ENCODE measurements around the gene NR3C1.

Gene NR3C1

DNA sequence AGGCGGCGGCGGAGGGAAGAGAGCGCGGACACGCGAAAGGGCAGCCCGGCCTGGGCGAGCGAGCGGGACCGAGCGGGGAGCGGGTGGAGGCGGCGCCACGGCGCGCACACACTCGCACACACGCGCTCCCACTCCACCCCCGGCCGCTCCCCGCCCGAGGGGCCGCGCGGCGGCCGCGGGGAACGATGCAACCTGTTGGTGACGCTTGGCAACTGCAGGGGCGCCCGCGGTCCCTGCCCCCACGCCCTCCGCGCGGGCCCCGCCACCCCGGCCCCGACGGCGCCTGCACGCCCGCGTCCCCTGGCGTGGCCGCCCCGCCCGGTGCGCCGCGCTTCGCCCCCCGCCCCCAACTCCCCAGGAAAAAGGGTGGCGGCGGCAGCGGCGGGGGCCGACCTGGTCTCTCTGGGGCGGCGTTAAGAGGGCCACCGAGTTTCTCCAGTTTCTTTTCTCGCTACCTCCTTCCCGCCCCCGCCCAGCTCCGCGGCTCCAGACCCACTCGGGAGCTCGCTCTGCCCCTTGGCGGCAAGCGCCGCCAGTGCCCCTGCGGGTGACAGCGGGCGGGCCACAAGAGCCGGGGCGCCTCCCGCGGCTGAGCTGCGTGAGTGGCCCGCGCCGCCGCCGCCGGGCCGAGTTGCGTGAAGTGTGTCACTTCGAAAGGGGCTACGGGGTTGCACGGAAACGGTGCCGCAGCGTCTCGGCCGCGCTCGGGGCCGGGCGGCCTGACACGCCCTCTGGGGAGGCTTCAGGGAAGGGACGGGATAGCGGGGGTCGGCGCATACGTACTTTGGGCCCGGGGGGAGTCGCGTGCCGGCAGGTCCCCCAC lies at the start of gene NR3C1:
Gene NR3C1, minus strand, starts transcription at position 94 of the 823 bp plus-strand sequence. CDS start 2,847 bp downstream, outside the sequence.
- peak; percentile 77 to 90 for DNase-seq

DNA sequence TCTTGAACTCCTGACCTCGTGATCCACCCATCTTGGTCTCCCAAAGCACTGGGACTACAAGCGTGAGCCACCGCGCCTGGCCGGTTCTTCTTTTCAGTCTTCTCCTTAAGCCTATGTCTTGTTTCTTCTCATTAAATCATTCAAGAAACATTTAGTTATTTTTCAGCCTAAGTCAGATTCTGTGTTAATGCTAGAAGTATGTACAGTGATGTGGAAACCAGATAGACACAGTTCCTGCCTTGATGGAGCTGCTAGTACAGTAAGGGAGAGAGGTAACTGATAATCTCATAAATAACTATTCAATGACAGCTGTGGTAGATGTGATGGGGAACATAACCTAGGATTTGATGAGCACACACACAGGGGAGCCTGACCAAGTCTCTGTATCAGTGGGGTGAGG lies 46.3 kb upstream of the NR3C1 start:
- no peak for DNase-seq

DNA sequence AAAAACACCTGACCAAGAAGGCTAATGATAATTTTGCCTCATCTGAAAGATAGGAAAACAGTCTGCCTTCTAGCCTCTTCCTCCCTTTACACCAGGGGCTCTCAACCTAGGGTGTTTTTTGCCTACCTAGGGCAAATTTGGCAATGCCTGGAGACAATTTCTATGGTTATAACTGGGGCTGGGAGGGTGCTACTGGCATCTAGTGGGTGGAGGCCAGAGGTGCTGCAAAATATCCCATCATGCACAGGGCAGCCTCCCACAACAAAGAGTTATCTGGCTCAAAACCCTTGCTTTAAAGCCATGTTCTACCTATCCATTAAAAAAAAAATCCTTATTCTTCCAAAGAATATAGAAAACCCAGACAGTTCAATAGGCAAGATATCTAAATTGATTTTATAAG lies 45.0 kb upstream of the NR3C1 start:
- no peak for DNase-seq

DNA sequence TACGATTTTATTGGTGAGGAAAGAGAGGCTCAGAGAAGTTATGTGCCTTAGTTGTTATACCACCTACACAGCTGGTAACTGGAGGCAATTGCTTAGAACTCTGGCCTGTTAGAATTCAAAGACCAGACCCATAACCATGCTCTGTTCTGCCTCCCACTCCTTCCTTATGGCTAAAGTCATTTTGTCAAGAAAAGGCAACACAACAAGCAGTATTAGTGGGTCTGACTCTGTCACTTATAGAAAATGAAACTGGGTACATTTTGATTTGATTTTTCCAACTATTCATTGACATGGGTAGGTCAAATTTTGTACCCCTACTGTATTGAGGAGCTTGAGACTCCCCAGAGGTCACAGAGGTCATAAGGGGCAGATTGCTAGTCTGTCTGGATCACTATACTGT lies 44.5 kb upstream of the NR3C1 start:
- no peak for DNase-seq

DNA sequence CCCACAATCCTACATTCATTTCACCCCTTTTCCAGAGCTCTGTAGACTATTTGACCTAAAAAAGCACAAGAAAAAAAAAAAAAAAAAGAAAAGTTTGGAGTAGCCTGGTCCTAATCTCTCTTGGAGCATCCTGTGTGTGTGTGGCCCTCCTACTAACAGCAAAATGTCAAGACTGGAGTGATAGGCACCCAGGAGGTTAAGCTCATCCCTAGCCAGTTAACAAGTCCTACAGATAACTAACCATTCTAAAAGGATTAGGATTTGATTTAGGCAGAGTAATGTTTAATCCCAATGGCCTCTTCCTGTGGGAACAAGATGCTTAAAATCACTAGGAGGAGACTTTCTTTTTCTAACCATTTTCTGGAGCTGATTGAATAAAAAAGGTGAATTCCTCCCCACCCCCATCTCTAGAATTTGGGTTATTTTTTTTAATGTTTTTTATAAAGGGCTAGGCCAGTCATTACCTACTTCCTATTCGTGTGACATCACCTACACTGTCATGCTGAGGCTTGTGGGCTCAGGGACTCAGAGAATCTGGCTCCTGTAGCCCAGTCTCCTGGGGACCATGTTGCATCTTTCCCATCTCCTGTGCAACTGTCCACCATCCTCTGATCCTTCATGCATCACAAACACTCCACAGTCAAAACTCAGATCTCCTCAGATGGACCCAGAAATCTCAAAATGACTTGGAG lies 43.2 kb upstream of the NR3C1 start:
- DNase-seq, result no peak

DNA sequence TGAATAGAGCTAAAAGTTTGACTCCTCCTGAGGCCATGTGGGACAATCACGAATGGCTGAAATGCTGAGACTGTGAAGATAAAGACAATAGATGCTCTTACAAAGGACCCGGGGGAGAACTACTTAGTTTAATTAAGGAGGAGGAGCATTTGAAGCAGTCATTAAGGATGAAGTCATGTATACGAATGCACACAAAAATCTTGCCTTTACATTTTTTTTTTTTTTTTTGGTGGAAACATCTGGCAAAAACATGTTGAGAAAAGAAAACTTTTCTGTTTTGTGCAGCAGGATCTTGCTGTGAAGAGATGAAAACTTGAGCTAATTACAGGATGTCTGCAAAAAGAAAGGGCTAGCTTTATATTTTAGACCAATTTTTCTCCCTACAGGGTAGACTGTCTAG lies 42.3 kb upstream of the NR3C1 start:
- DNase-seq, result no peak

DNA sequence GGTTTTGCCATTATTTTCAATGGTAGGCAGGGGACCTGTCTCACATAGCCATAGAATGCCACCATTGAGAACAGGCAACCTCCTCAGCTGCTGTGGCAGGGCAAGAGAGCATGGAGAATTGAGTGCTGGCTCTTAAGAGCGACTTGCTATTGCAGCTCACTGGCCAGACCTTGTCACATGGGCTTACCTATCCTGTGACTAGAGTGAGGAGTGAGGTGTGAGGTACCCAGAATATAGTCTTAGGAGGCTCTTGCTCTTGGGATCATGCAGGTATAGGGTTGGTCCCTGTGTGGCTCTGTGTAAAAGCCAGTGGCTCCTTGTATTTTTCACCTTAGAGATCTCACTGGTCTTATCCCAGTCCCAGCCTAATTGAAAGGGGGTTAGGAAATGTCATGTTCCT lies 39.8 kb upstream of the NR3C1 start:
- no peak for DNase-seq

DNA sequence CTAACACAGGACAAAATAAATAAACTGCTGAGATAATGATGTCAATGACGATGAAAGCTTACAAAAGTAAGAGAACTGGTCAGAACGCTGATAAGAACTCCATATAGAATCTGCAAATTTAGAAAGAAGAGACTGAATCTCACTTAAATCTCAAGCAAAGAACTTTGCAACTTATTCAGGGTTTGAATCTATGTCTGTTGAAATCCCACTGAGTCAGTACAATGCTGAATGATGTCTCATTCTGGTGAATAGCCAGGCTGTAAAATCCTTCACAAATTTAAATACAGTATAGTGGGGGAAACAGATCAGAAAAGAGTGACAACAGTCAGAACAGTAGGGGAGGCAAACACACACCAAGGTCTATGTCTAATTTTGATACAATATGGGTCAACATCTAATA lies 38.9 kb upstream of the NR3C1 start:
- DNase-seq, result no peak

DNA sequence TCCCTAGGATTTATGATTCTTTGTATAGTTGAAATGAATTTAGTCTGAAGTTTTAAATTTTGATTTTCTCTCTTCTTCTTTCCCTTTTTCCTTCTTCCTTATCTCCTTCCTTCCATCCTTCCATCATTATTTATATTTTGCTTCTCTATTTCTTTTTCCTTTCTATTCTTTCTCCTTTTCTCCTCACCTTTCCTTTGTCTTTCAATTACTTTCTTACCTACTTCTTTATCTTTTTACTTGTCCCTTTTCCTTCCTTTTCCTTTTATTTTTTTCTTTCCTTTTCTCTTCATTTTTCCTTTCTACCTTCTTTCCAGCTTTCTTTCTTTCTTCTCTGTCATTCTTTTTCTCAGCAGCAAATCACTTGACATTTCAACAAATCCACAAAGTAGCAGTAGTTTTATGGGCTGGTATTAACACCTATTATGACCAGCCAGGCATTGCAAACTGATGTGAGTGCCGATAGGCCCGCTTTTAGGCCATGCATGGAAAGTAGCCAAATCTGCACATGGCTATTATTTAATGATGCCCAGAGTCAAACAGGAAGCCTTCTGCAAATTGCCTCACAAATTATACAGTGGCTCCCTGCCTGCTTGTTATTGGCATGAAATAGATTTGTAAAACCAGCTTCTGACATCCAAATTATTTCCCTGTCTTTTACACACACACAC lies 37.1 kb upstream of the NR3C1 start:
- DNase-seq, result peak in 1 of 2 experiments; percentile 64

DNA sequence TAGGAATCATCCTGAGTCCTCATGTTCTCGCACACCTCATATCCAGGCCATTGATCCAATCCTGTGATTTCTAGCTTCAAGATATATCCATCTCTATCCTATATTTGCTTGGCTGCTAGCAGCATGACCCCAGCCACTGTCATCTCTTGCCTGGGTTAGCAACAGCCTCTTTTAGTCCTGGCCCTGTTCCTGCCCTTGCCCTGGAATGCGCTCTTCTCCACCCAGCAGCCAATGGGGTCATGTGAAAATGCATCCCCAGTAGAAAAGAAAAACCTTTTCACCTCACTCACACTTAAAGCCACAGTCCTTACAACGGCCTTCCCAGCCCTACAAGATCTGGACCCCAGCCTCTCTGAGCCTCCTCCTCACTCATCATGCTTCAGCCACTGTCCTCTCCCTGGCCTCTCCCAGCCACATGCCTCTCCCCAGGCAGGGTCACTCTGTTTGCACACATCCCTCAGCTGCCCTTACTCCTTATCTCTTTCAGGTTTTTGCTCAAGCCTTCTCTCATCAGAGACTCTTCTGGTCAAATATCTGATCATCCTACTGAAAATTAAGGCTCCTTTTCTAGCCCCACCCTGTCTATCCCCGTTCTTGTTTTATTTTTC lies 34.3 kb upstream of the NR3C1 start:
- no peak for DNase-seq

DNA sequence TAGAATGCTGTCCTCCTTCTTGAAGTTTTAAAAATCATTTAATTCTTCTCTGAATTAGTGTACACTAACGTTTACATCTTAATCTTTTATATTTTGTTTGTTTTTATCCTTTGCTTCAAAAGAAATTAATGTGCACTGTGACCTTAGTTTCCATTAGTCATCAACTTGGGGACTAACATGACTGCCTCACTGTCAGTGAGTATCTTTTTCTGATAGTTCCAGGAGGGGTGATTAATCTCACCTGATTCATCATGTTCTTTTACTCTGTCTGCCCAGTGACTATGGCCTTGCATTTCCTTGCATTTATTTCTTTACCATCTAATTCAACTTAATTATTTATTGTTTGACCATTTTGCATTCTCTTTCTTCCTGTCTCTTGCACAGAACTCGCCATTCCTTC lies 33.4 kb upstream of the NR3C1 start:
- DNase-seq, result no peak

DNA sequence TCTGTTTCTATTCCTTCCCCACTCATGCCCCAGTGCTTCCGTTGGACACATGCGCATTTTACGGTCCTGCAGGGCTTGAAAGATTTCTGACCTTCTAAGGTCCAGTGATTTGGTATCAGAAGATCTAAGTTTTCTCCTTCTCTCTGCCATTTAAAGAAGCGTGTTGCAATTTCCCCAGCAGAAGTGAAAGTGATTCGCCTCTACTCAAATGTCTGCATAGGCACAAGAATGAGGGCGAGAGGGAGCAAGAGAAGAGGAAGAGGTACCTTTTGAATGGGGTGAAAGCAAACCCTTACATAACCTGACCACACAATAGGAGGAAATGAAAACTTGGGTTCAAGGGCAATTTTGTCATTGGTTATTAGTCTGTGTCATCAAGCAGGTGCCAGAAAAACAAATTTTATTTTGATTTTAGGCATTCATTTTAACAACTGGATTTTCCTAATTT lies 31.7 kb upstream of the NR3C1 start:
- DNase-seq, result no peak

DNA sequence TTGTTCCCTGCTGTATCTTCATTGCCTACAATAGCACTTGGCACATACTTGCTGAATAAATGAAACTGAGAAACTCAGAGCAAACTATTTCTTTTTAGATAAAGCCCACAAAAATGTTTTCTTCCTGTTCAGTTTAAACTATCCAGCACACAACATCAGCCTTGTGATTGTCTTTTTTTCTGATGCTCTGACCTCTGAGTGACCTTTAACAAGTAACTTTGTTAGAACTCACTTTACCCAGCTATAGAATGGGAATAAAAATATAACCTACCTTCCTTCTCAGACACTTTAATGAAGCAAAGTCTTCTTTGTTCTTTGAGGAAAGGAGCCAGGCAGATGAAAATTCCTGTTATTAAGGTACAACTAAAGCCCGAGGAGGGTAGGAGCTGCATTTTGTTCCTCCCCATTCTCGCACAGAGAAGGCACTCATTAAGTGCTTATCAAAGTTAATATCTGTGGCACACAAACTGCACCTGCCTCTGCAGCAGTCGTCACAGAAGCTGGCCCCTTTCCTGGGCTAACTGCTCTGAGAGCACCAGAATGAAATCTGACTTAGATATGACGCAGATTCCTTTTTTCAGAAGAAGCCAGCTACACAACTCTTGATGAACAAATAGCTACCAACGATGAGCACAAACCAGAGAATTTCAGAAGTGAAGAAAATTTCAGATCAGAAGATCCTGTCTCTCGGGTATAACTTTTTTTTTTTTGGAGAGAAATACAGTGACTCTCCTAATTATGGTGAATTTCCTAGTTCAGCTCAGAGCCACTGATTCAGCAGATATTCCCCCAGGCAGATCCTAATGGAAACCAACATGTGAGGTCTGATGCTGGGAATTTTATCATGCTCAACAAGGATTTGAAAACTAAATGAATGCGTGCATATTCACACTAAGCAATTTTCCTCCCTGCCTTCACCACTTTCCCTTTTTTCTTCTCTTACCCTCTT lies 31.0 kb upstream of the NR3C1 start:
- DNase-seq, result no peak

DNA sequence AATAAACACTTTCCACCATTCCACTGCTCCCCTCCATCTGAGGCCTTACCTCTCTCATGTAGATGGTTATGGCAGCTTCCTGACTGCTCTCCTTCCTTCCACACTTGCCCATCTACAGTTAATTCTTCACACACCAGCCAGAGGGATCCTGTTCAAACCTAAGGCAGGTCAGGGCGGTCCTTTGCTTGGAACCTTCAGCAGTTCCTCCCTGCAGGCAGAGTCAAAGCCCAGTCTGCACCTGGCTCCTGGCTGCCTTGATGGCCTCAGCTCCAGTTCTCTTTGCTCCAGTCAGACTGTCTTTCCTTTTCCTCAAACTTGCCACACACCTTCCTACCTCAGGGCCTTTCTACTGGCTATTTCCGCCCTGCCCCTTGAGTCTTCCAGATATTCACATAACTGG lies 30.2 kb upstream of the NR3C1 start:
- DNase-seq, result no peak

DNA sequence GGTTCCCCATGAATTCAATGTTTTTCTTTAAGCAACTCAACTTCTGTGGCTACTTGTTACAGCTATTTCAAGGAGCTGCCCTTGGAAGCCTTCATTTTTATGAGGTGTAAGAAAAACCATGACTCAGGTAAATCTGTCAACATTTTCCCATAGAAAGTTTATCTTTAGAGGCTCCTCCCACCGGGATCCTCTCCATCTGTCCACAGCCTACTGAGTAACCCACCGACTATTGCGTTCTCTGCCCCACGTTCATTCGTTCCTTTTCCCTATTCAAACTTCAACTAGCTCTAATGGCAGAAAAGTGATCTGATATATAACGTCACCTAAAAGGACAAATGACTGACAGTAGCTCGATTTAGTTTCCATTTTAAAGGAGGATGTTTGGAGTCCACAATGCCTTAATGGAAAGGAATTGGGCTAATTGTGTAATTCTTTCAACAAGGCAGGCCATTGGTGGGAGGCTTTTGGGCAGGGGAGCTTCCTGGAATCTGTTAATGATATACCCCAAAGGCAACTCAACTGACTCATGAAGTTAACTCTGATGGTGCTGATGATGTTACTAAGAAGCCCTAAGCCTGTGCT lies 29.3 kb upstream of the NR3C1 start:
- DNase-seq, result no peak

DNA sequence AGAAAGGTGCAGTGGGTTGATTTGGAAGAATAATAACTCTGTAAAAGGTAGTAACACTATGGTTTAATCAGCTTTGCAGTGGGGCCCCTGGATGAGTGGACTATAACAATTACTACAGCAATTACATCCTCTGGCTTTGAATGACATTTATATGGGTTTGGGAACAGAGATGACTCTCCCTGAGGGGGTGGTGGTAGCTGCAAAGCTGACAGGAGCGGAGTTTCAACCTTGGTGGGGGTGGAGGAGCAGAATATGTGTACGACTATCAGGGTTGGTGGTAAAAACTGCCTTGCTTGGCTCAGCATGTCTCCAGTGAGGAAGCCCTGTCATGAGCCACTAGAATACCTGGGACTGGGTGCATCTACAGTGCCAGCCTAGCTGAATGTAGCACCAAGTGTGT lies 28.3 kb upstream of the NR3C1 start:
- DNase-seq, result no peak

DNA sequence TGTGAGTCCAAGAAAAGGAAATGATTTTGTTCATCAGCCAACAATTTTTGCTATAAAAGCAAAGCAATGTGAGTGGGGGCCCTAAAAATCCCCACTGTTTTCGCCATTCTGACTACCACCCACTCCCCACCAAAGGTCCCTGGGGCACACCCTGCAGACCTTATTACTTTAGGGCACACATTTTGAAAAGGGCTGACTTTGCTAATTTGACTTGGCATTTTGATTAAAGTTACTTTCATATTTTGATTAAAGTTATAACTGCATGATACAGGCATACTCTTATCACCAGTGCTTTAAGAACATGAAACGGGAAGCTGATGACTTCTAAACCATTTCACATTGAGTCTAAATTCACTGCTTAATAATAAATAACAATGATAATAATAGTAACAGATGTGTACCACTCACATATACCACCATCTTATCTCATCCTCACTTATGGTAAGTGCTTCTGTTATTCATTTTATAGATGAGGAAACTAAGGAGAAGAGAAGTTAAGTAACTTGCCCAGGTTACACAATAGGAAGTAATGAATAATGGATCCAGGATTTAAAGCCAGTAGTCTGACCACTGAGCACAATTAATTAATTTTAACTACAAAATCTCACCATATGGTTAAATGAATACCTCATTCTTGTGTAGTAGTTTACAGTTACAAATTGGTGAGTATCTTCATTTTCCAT lies 25.4 kb upstream of the NR3C1 start:
- no peak for DNase-seq

DNA sequence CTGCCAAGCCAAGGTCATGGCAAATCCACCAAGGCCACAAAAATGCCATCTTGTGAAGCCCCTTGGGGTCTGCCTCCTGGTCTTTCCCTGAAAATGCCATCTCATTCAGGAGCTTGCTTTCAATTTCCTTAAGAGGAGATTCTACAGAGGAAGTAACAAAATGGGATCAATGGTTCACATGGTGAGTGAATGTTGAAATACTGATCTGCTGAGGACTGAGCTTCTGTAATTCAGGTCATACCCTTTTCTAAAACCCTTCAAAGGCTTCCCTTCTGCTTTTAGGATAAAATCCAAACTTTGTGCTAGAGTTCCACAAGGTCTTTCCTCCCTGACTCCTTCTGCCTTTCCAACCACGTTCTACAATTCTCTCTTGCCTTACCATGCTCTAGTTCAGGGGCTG lies 24.7 kb upstream of the NR3C1 start:
- DNase-seq, result no peak

DNA sequence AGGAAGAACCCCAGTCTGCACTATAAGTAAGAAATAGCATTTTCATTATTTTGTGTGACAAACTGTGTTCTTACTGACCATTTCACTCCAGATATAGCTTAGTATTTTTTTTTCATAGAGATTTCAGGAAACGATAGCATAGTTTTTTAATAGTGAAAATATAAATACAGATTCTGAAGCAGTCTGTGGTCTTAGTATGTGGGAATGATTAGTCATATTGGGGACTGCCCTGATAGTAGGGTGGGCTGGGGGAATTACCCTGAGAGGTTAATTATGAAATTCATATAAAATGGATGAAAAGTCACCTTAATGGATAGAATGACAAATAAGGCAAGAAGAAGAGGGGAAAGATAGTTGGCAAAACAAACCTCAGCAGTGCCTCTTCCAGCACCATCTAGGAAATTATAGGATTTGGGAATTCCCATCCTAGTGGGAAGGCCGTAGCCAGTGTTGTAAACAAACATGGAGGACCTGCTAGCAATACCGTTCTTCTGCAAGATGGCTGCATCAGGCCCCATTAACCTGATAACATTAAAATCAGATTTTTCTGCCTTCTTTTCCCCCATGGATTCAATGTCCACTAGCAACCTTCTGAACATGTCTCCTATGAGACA lies 23.7 kb upstream of the NR3C1 start:
- DNase-seq, result no peak

DNA sequence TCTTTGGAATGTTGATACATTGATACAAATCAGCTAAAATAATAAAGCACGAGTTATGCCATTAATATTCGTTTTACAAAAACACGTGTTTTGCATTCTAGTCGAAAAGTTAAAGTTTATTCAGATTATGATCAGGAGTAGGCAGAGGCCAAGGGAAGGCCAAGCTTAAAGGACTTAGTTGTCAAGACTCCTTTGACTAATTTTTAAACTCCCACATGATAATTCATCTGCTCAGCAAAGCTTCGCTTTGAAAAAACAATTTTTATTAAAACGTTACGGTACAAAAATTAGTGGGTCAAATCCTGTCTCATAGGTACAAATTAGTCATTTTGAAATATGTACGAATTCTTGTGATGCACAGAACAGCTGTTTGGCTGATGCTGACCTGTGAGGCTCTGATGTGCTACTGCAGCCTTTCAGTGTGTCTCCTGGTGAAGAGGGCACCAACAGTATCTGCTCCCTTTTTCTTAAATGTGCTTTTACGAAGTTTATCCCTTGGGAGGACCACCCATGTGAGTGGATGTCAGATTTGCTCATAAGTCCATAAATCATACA lies 23.0 kb upstream of the NR3C1 start:
- DNase-seq, result no peak

All from NCI-H446 (cell line).